Measurements from ENCODE around the gene SULT1A3.

GRCh38 chr16:30157214-30157613, 41.8 kb upstream of the SULT1A3 start:
- TF ChIP-seq, protein P1, sequence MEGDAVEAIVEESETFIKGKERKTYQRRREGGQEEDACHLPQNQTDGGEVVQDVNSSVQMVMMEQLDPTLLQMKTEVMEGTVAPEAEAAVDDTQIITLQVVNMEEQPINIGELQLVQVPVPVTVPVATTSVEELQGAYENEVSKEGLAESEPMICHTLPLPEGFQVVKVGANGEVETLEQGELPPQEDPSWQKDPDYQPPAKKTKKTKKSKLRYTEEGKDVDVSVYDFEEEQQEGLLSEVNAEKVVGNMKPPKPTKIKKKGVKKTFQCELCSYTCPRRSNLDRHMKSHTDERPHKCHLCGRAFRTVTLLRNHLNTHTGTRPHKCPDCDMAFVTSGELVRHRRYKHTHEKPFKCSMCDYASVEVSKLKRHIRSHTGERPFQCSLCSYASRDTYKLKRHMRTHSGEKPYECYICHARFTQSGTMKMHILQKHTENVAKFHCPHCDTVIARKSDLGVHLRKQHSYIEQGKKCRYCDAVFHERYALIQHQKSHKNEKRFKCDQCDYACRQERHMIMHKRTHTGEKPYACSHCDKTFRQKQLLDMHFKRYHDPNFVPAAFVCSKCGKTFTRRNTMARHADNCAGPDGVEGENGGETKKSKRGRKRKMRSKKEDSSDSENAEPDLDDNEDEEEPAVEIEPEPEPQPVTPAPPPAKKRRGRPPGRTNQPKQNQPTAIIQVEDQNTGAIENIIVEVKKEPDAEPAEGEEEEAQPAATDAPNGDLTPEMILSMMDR (IDR thresholded peaks at IDR 0.05), result no peak
- TF ChIP-seq POLR2AphosphoS5 (IDR thresholded peaks at IDR 0.05) (no peak), POLR2A (IDR thresholded peaks at IDR 0.05) (no peak)

Data from upper lobe of left lung (tissue), 4 donors.